K562 (cell line): Measurements from ENCODE around the gene EIF5B. TPM values are rescaled to one million over a fixed set of nuclear protein-coding genes. Genes with fewer than 3 reads are reported as not detected.
A peak's percentile ranks its signal among the peaks of the same experiment; 100 is the strongest.

Experiments
- FIP1L1 ChIP-seq: fragments of 200-400 bp; formaldehyde crosslinking; IDR thresholded peaks from 2 replicates; pipeline ENCODE4 v1.6.1; 2018; ENCODE audit warnings: mild to moderate bottlenecking, low read depth, low read length; ENCODE audit not compliant: poor library complexity, severe bottlenecking
- HDAC1 ChIP-seq, 2 experiments: fragments of 450-650 bp; IDR thresholded peaks; 2 replicates each; pipeline ENCODE4 v1.6.1; 2016 to 2017; ENCODE audit warnings: inconsistent platforms in 1 of 2, mild to moderate bottlenecking in 1 of 2, moderate library complexity in 1 of 2
- HOMEZ ChIP-seq: fragments of 250-450 bp; sonication (Bioruptor Pico); IDR thresholded peaks from 2 replicates; pipeline ENCODE4 v1.4.0; 2020; ENCODE audit warnings: mild to moderate bottlenecking, moderate library complexity
- LCOR ChIP-seq: sonication (generic); formaldehyde crosslinking; IDR thresholded peaks from 2 replicates; pipeline ENCODE4 v1.8.0; 2022; ENCODE audit warnings: mild to moderate bottlenecking, missing genetic modification reagents
- NR2F6 ChIP-seq: fragments of 450-650 bp; formaldehyde crosslinking; IDR thresholded peaks from 2 replicates; pipeline ENCODE4 v1.4.0; 2020; ENCODE audit warnings: mild to moderate bottlenecking
- RBM14 ChIP-seq: fragments of 200-400 bp; formaldehyde crosslinking; IDR thresholded peaks from 2 replicates; pipeline ENCODE4 v1.6.1; 2018; ENCODE audit warnings: low read depth, mild to moderate bottlenecking, low read length, moderate library complexity, borderline replicate concordance; ENCODE audit not compliant: insufficient read depth
- SNRNP70 ChIP-seq: fragments of 200-400 bp; formaldehyde crosslinking; optimal IDR thresholded peaks from 2 replicates; pipeline ENCODE3; 2017; ENCODE audit warnings: low read depth, low read length
- ZBTB49 ChIP-seq: sonication (generic); formaldehyde crosslinking; IDR thresholded peaks from 2 replicates; pipeline ENCODE4 v1.8.0; 2022; ENCODE audit warnings: missing genetic modification reagents, mild to moderate bottlenecking, borderline replicate concordance
- ZBTB7A ChIP-seq: IDR thresholded peaks from 2 replicates; pipeline ENCODE4 v1.6.1; 2011; ENCODE audit warnings: low read depth, mild to moderate bottlenecking, low read length, moderate library complexity, borderline replicate concordance; ENCODE audit not compliant: control insufficient read depth
- ZNF77 ChIP-seq: fragments of 250-450 bp; sonication (Bioruptor Pico); IDR thresholded peaks from 2 replicates; pipeline ENCODE4 v1.5.0; 2020
- polyA plus RNA-seq, 8 experiments: library from polyadenylated mRNA; depleted of rRNA in 4 of 8; stranded (reverse) in 5 of 8; unstranded in 3 of 8; fragments of >200 nt; fragmentation: Nextera tagmentation in 2 of 8; fragmentation: Illumina TruSeq in 1 of 8; extraction: Ambion mirVana in 2 of 8; extraction: Trizol in 1 of 8; gene quantifications; 2 replicates each; pipeline versions ENCODE4 v1.2.1 to v1.2.3, GENCODE V29; 2011 to 2014; ENCODE audit warnings: inconsistent platforms in 1 of 8, missing spikeins in 1 of 8
- total RNA-seq, 7 experiments: library from RNA; depleted of rRNA in 6 of 7; stranded (reverse); fragments of >200 nt in 6 of 7; fragmentation: Illumina TruSeq in 2 of 7; extraction: Trizol in 2 of 7; gene quantifications; 2 replicates each; pipeline versions ENCODE4 v1.2.1 to v1.2.3, GENCODE V29; 2011 to 2021; ENCODE audit warnings: low replicate concordance in 1 of 7
- TF ChIP-seq, protein P1 (sequence below): fragments of 250-450 bp; sonication (Bioruptor Pico); IDR thresholded peaks from 2 replicates; pipeline ENCODE4 v1.9.0; 2021; ENCODE audit warnings: mild to moderate bottlenecking, inconsistent platforms

The EIF5B gene
- total and polyA plus RNA-seq, 9 of the 15 experiments (the other 6 are each of a cell fraction or from before 2014, with no cell fraction given), result 26.5 to 143 (median 47.7) TPM

DNA sequence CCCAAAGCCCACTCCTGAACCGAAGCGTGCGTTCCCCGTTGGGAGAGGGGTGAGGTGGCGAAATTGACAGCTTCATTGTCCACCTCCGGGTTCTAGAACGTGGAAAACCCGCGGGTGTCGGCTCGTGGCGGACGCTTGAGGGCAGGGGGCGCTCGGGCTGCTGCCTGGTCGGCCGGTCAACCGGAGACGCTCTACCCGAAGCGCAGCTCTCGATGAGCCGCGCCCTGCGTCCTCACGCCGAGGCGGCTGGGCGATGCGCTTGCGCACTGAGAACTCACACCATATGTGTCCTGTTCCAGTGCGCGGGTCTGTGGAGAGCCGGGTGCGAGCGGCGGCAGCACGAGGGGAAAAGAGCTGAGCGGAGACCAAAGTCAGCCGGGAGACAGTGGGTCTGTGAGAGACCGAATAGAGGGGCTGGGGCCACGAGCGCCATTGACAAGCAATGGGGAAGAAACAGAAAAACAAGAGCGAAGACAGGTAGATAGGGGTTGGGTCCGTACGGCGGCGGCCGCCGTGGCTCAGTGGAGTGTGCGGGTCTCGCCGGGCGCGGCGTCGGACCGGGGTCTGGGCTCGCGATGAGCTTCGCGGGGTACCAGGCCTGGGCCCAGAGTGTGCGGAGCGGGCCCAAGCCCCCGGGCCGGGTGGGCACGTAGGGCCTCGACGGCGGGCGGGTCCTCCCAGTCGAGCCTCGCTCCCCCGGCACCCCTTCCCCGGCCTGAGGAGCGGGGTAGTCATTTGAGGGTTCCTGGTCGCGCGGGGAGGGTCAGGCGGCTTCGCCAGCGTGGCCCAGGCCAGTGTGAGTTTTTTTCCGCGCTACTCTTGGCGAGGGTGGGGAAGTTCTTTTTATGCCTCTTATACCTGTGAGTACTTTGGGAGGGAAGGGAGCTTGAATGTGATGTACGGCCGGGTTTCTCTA is at the start of gene EIF5B (continued):
- TF ChIP-seq HOMEZ (CRISPR knock-in tag), result no peak
- peak; percentile 82 for TF ChIP-seq FIP1L1
- TF ChIP-seq RBM14, result no peak
- no peak for TF ChIP-seq NR2F6 (CRISPR knock-in tag)
- no peak for TF ChIP-seq ZNF77
- TF ChIP-seq, protein P1, sequence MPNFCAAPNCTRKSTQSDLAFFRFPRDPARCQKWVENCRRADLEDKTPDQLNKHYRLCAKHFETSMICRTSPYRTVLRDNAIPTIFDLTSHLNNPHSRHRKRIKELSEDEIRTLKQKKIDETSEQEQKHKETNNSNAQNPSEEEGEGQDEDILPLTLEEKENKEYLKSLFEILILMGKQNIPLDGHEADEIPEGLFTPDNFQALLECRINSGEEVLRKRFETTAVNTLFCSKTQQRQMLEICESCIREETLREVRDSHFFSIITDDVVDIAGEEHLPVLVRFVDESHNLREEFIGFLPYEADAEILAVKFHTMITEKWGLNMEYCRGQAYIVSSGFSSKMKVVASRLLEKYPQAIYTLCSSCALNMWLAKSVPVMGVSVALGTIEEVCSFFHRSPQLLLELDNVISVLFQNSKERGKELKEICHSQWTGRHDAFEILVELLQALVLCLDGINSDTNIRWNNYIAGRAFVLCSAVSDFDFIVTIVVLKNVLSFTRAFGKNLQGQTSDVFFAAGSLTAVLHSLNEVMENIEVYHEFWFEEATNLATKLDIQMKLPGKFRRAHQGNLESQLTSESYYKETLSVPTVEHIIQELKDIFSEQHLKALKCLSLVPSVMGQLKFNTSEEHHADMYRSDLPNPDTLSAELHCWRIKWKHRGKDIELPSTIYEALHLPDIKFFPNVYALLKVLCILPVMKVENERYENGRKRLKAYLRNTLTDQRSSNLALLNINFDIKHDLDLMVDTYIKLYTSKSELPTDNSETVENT (CRISPR knock-in tag), result peak; percentile 98
- TF ChIP-seq ZBTB49, result no peak
- TF ChIP-seq LCOR, result peak; percentile 68
- no peak; the same call in 1 of the 2 replicates for TF ChIP-seq ZBTB7A
- peak in 1 of 2 experiments; percentile 86; a peak in 2 of 4 replicates for TF ChIP-seq HDAC1 (IDR thresholded peaks at IDR 0.05)
- no peak for TF ChIP-seq SNRNP70
